ENCODE data around the gene ZNF624.
"Not testable (repeated sequence)": the region's sequence is repeated elsewhere in the genome, so short reads cannot be mapped to it uniquely, and the experiment has no call there.

Gene ZNF624

GRCh38 chr17:16653367-16654041, at the start of gene ZNF624:
TSS of gene ZNF624 (minus strand) at chr17:16653850.
- DNase-seq = peak; percentile 49 to 87

- not testable (repeated sequence) for DNase-seq
These were observed 44.0 kb upstream of the ZNF624 start for GRCh38 chr17:16697603-16698002.

- DNase-seq = not testable (repeated sequence)
These were observed 36.8 kb upstream of the ZNF624 start for GRCh38 chr17:16690447-16690846.

- DNase-seq = not testable (repeated sequence)
These were observed 36.2 kb upstream of the ZNF624 start, which contains the start of gene CCDC144A for GRCh38 chr17:16689731-16690281. TSS of gene CCDC144A (plus strand) at chr17:16690241. CDS start at chr17:16690401, 160 bp downstream.

GRCh38 chr17:16687151-16687550, 33.5 kb upstream of the ZNF624 start:
- not testable (repeated sequence) for DNase-seq

- not testable (repeated sequence) for DNase-seq
These were observed 32.4 kb upstream of the ZNF624 start for GRCh38 chr17:16686019-16686418.

GRCh38 chr17:16683290-16684138, 29.9 kb upstream of the ZNF624 start:
- not testable (repeated sequence) for DNase-seq

- DNase-seq = no peak
These were observed 23.1 kb upstream of the ZNF624 start for GRCh38 chr17:16676676-16677268.

- peak in 1 of 2 experiments; percentile 10 for DNase-seq
These were observed 13.4 kb upstream of the ZNF624 start for GRCh38 chr17:16666907-16667636.

GRCh38 chr17:16666553-16666906, 12.9 kb upstream of the ZNF624 start:
- not testable (repeated sequence) for DNase-seq

GRCh38 chr17:16662936-16663335, 9.3 kb upstream of the ZNF624 start:
- DNase-seq = no peak

GRCh38 chr17:16661217-16661616, 7.6 kb upstream of the ZNF624 start:
- no peak for DNase-seq

GRCh38 chr17:16652847-16653366, 743 bp downstream of the ZNF624 start:
- DNase-seq = no peak

GRCh38 chr17:16652252-16652651, 1.4 kb downstream of the ZNF624 start:
- DNase-seq = no peak

GRCh38 chr17:16649585-16649984, 4.1 kb downstream of the ZNF624 start:
- no peak for DNase-seq

GRCh38 chr17:16639438-16639837, 14.2 kb downstream of the ZNF624 start:
- no peak for DNase-seq

GRCh38 chr17:16623282-16623681, 30.4 kb downstream of the ZNF624 start:
- no peak for DNase-seq

GRCh38 chr17:16622540-16623277, 30.9 kb downstream of the ZNF624 start:
- no peak for DNase-seq

GRCh38 chr17:16617481-16618060, 36.1 kb downstream of the ZNF624 start:
- no peak for DNase-seq

- DNase-seq = no peak
These were observed 54.1 kb downstream of the ZNF624 start for GRCh38 chr17:16599537-16599936.
